ENCODE measurements around the gene GZF1.

GZF1 gene

GRCh38 chr20:23396950-23397627 lies 35.1 kb downstream of the GZF1 start:
- ATAC-seq, result no peak
- TF ChIP-seq PATZ1 (CRISPR knock-in tag; IDR thresholded peaks at IDR 0.05; ENCODE audit: borderline replicate concordance) (no peak), SNAI2 (CRISPR knock-in tag; IDR thresholded peaks at IDR 0.05) (no peak), ARNTL (CRISPR knock-in tag; IDR thresholded peaks at IDR 0.05; ENCODE audit: borderline replicate concordance, low read depth) (no peak), OSR1 (CRISPR knock-in tag; IDR thresholded peaks at IDR 0.05) (no peak), TSHZ2 (CRISPR knock-in tag; IDR thresholded peaks at IDR 0.05) (no peak), ZNF565 (CRISPR knock-in tag; conservative IDR thresholded peaks at IDR 0.05; ENCODE audit: low read depth) (no peak), ZFP30 (CRISPR knock-in tag; IDR thresholded peaks at IDR 0.05) (no peak), CSRNP3 (CRISPR knock-in tag; IDR thresholded peaks at IDR 0.05) (no peak), ZNF8 (CRISPR knock-in tag; IDR thresholded peaks at IDR 0.05) (no peak), RARB (CRISPR knock-in tag; IDR thresholded peaks at IDR 0.05) (no peak), TCF4 (CRISPR knock-in tag; IDR thresholded peaks at IDR 0.05; ENCODE audit: borderline replicate concordance) (no peak), ZFP3 (CRISPR knock-in tag; IDR thresholded peaks at IDR 0.05) (no peak), PPARA (CRISPR knock-in tag; IDR thresholded peaks at IDR 0.05; ENCODE audit: borderline replicate concordance) (no peak), CREB5 (CRISPR knock-in tag; IDR thresholded peaks at IDR 0.05; ENCODE audit: low read depth) (no peak), ZC3H10 (CRISPR knock-in tag; IDR thresholded peaks at IDR 0.05) (no peak), POU6F1 (CRISPR knock-in tag; IDR thresholded peaks at IDR 0.05; ENCODE audit: borderline replicate concordance, low read depth) (no peak), ZNF70 (CRISPR knock-in tag; IDR thresholded peaks at IDR 0.05) (no peak), TOX (CRISPR knock-in tag; IDR thresholded peaks at IDR 0.05; ENCODE audit: borderline replicate concordance) (no peak)

- peak; percentile 47; the same call in 2 of the 3 replicates for ATAC-seq
- TF ChIP-seq BACH2 (CRISPR knock-in tag; IDR thresholded peaks at IDR 0.05; ENCODE audit: borderline replicate concordance) (no peak), ZFP3 (CRISPR knock-in tag; IDR thresholded peaks at IDR 0.05) (no peak), ZNF70 (CRISPR knock-in tag; IDR thresholded peaks at IDR 0.05) (no peak), TOX (CRISPR knock-in tag; IDR thresholded peaks at IDR 0.05; ENCODE audit: borderline replicate concordance) (no peak), ZFP30 (CRISPR knock-in tag; IDR thresholded peaks at IDR 0.05) (no peak), CSDC2 (CRISPR knock-in tag; IDR thresholded peaks at IDR 0.05) (no peak), ZC3H10 (CRISPR knock-in tag; IDR thresholded peaks at IDR 0.05) (no peak), CREB5 (CRISPR knock-in tag; IDR thresholded peaks at IDR 0.05; ENCODE audit: low read depth) (no peak), PATZ1 (CRISPR knock-in tag; IDR thresholded peaks at IDR 0.05; ENCODE audit: borderline replicate concordance) (no peak), ARNTL (CRISPR knock-in tag; IDR thresholded peaks at IDR 0.05; ENCODE audit: borderline replicate concordance, low read depth) (no peak), POU6F1 (CRISPR knock-in tag; IDR thresholded peaks at IDR 0.05; ENCODE audit: borderline replicate concordance, low read depth) (no peak), ISL1 (CRISPR knock-in tag; IDR thresholded peaks at IDR 0.05) (no peak), GLIS3 (CRISPR knock-in tag; IDR thresholded peaks at IDR 0.05) (no peak), TCF4 (CRISPR knock-in tag; IDR thresholded peaks at IDR 0.05; ENCODE audit: borderline replicate concordance) (no peak)
Observed at GRCh38 chr20:23397961-23398360, 36.0 kb downstream of the GZF1 start.
